Measurements from ENCODE around the gene SEC62. TPM values are rescaled to one million over a fixed set of nuclear protein-coding genes. Genes with fewer than 3 reads are reported as not detected.

SEC62 gene
- total RNA-seq, 1 donor from 2014 or later, result 87.2 TPM

- intact Hi-C loops (cut with micrococcal nuclease), result loop anchor here (1.0 to 5.0 kb wide), 15 partner anchors 22 to 941 kb away; partner anchors contain the start of genes EIF5A2, MECOM, MYNN and PHC3
These were observed 626 bp downstream of the SEC62 start for GRCh38 chr3:169966951-169967915.

GRCh38 chr3:169968224-169968885 is 1.7 kb downstream of the SEC62 start:
- intact Hi-C loops (cut with micrococcal nuclease), result loop anchor here (5.0 kb wide), 1 partner anchor 306 kb away; the partner anchor contains the start of gene MECOM

GRCh38 chr3:169969174-169970095 is 2.8 kb downstream of the SEC62 start:
- intact Hi-C loops (cut with micrococcal nuclease), result loop anchor here (5.0 kb wide), 1 partner anchor 307 kb away; the partner anchor contains the start of gene MECOM

- intact Hi-C loops (cut with micrococcal nuclease), result no loop called here
These were observed 4.2 kb downstream of the SEC62 start for GRCh38 chr3:169970847-169971246.

- intact Hi-C loops (cut with micrococcal nuclease), result no loop called here
These were observed 4.9 kb downstream of the SEC62 start for GRCh38 chr3:169971522-169971921.

- intact Hi-C loops (cut with micrococcal nuclease), result no loop called here
These were observed 13.4 kb downstream of the SEC62 start for GRCh38 chr3:169980055-169980454.

GRCh38 chr3:169984292-169984691 is 17.7 kb downstream of the SEC62 start:
- intact Hi-C loops (cut with micrococcal nuclease), result no loop called here

GRCh38 chr3:169990431-169990830 is 23.8 kb downstream of the SEC62 start:
- intact Hi-C loops (cut with micrococcal nuclease), result no loop called here

GRCh38 chr3:169992156-169992555 is 25.5 kb downstream of the SEC62 start:
- intact Hi-C loops (cut with micrococcal nuclease), result loop anchor here (2.0 kb wide), 1 partner anchor 53 kb away; no protein-coding TSS in a partner anchor

- intact Hi-C loops (cut with micrococcal nuclease), result loop anchor here (2.0 kb wide), 1 partner anchor 52 kb away; no protein-coding TSS in a partner anchor
These were observed 26.2 kb downstream of the SEC62 start for GRCh38 chr3:169992781-169993180.

GRCh38 chr3:169993761-169994160 is 27.2 kb downstream of the SEC62 start:
- intact Hi-C loops (cut with micrococcal nuclease), result loop anchor here (2.0 kb wide), 1 partner anchor 51 kb away; no protein-coding TSS in a partner anchor

- intact Hi-C loops (cut with micrococcal nuclease), result no loop called here
These were observed 29.5 kb downstream of the SEC62 start for GRCh38 chr3:169996063-169996462.

- intact Hi-C loops (cut with micrococcal nuclease), result loop anchor here (1.0 kb wide), 1 partner anchor 35 kb away; no protein-coding TSS in a partner anchor
These were observed 32.1 kb downstream of the SEC62 start for GRCh38 chr3:169998668-169999131.

- intact Hi-C loops (cut with micrococcal nuclease), result loop anchor here (1.0 kb wide), 1 partner anchor 34 kb away; no protein-coding TSS in a partner anchor
These were observed 32.8 kb downstream of the SEC62 start for GRCh38 chr3:169999433-169999832.

- intact Hi-C loops (cut with micrococcal nuclease), result no loop called here
These were observed 33.4 kb downstream of the SEC62 start for GRCh38 chr3:170000051-170000450.

GRCh38 chr3:170002231-170002630 is 35.6 kb downstream of the SEC62 start:
- intact Hi-C loops (cut with micrococcal nuclease), result no loop called here

- intact Hi-C loops (cut with micrococcal nuclease), result no loop called here
These were observed 36.3 kb downstream of the SEC62 start for GRCh38 chr3:170002879-170003278.

- intact Hi-C loops (cut with micrococcal nuclease), result no loop called here
These were observed 37.3 kb downstream of the SEC62 start for GRCh38 chr3:170003881-170004356.

- intact Hi-C loops (cut with micrococcal nuclease), result loop anchor here (2.0 kb wide), 2 partner anchors 26 to 40 kb away; partner anchors contain the start of gene SEC62
These were observed 40.5 kb downstream of the SEC62 start for GRCh38 chr3:170007031-170007663.

GRCh38 chr3:170010498-170010897 is 43.9 kb downstream of the SEC62 start:
- intact Hi-C loops (cut with micrococcal nuclease), result no loop called here
